RPMI8226 (cell line): ENCODE data around the gene PGS1.

Experiments
- DNase-seq: peaks from one replicate; pipeline ENCODE4 v3.0.0-alpha.2; 2015

PGS1 gene

GRCh38 chr17:78347453-78347852 is 31.0 kb upstream of the PGS1 start:
- DNase-seq = no peak

- no peak for DNase-seq
Observed at GRCh38 chr17:78348055-78348770, 30.2 kb upstream of the PGS1 start.

DNA sequence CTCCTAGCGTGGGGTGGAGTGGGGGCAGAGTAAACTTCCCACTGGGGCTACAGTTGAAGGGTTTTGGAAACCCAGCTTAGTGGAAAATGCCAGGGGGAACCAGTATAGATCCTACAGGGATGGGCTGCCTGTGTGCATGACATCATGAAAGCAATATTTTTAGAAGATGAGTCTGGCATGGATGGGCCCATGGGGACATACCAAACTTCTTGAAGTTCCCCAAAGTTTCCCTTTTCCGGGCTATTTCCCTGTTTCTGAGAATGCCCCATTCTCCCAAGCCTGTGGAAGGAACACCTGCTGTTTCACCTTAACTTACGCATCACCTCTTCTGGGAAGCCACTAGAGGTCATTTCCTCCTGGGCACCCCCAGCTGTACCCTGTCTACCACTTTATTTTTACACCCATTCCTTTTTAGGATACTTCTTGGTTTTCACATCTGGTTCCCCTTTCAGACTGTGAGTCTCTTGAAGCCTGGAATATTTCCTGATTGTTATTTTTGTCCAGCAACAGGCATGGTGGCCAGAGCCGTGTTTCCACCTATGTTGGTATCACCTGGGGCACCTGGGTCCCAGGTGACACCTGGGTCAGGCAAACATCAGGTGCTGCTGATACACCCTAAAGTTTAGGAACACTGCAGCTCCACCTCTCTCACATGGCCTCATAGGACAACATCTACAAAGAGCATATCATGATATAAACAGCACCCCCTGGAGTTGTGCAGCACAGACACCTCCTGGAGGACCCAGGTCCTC is 28.4 kb upstream of the PGS1 start:
- DNase-seq = peak; percentile 75

DNA sequence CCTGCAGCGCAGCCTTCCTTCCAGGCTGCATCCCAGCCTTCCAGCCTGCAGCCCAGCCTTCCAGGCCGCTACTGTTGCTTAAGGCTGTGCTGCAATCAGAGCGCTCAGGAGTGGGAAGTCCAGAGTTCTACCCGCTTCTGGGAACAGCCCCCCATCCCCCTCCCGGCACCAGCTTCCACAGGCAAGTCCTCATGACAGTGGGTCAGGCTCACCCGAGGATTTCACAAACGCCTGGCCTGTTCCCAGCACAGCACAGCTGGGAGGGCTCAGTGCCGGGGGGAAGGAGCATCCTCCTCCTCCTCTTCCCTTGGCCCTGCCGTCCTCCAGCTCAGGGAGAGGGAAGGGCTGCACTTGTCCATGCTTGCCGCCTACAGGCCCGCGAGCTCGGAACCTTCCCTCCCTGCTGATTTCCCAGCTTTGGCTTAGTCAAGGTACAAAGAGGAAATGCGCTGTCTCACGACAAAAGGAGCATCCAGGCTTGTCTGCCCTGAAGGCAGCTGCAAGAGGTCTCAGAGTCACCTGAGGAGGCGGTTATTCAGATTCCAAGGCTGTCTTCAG is 26.9 kb upstream of the PGS1 start:
- no peak for DNase-seq

- DNase-seq = no peak
Observed at GRCh38 chr17:78353834-78354233, 24.6 kb upstream of the PGS1 start.

DNA sequence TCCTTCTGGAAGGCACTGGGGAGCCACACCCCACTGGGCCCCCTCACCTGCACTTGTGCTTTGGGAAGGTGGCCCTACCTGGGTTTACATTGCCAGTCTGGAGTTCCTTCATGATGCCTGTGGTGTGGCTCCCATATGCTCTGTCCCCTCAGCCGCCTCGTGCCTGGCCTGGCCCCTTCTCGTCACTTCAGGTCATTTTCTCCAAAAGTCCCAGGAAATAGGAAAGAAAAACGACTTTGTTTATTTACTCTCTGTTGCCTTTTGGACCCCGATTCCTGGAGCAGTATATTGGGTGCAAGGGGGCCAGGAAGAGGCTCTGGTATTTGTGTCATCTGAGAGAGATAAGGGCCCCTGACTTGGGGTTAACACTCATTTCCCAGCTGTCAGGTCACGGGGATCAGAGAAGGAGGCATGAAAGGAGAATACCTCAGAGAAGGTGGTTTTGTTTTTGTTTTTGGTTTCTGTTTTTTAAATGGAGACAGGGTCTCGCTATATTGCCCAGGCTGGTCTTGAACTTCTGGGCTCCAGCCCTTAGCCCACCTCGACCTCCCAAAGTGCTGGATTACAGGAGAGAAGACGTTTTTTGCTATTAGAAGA is 23.3 kb upstream of the PGS1 start:
- no peak for DNase-seq

- no peak for DNase-seq
Observed at GRCh38 chr17:78355701-78356100, 22.7 kb upstream of the PGS1 start.

DNA sequence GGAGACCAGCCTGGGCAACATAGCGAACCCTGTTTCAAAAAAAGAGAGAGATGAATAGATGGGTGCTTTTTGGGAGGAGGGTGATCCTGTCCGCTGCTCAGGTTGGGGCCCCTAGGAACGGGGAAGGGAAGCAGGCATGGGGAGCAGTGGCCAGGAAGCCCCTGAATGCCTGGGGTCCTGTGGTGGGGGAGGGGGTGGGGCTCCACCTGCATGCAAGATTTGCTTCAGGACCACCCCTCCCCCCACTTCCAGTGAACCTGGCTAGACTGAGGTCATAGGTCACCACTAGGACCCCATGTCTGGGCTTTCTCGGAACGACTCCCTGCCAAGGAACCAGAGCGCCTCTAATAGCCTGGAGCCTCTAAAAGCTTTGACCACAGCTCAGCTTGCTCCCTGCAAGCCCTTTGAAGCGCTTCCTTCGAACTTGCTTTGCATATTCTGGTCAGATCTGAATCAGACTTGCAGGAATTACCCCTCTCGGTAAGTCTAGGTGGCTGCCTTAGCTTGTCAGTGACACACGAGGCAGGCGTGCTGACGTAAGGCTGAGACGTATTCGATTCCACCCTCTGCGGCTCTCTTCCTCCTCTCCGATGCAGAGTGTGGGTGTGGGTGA is 22.2 kb upstream of the PGS1 start:
- DNase-seq = peak; percentile 93

DNA sequence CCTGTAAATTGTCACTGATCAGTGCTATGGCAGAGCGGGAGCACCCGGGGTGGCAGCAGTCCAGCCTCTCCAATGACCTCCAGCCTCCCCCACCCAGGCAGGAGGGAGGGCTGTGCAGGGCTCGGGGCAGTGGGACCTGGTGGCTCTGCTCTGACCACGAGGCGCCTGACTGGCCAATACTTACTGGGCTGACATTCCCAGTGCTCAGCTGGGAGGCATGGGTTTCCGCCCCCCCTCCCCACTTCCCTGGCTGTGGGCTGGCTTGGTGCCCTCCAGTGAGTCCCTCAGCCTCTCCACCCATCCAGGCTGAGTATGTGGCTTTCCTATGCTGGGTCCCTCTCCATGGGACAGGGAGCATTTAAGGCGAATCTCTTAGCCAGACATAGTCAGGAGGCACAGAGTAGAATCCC is 21.3 kb upstream of the PGS1 start:
- DNase-seq = no peak

DNA sequence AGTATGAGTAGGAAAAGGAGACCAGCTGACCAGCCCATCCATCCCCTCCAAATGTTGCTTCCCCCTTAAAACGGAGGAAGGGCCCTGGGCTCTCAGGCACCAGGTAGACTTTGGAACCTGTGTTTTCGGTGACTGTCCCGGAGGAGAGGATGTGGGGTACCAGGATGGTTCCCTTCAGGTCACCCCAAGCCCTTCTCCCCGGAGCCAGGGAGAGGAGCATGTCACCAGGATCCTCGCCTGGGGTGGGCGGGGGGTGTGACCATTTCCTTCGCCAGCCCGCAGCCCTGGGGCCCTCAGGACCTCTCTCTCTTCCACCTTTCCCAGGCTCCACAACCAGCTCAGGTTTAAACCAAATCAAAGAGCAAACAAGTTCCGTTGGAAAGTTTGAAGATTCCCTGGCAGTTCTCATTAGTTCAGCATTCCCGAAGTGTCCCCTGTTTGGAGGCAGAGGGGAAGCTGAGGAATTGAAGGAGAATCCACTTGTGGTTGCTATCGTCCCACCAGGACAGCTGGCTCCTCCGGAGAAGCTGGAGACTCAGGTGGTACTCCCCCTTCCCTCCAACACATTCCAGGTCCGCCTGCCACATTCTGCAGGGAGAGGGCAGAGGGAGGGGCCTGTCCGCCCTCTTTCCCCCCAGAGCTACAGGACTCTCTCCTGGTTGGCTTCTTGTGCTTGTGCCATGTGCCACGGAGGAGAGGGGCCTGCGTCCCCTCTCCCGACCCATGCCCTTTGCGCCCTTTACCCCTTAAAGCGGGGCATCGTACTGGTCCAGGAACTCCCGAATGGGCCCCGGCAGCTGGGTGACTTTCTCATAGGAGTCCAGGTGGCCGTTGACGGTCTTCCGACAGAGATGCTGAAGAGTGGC is 20.5 kb upstream of the PGS1 start:
- DNase-seq = no peak

GRCh38 chr17:78358538-78359320 is 19.7 kb upstream of the PGS1 start:
- DNase-seq = no peak

DNA sequence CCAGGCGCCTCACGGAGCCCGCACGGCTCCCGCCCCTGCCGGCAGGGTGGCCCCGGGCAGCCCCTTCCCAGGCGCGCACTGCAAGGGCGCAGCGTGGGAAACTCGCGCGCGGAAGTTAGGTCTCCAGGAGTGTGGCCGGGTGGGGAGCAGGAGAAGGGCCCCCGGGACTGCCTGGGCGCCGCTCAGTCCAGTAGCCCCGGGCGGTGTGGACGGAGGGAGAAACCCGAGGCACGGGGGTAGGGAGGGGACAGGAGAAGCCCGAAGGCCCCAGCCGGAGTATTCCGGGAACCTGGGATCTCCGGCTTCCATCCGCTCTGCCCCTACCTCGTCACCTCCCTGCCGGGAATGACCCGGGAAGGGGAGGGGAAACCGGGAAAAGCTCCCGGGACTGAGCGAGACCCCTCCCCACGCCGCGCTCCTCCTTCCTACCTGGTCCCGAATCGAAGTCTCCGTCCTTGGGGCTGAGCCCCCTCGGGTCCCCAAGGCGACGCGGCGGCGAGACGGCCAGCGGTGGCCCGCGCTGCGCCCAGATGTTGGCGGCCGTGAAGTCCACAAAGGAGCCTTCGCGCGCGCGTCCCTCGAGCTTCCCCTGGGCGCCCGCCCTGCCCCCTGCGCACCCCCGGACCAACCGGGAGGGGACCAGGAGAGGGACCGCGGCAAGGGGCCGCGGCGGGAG is 19.0 kb upstream of the PGS1 start:
- no peak for DNase-seq

- peak; percentile 95 for DNase-seq
Observed at GRCh38 chr17:78359997-78360370, 18.5 kb upstream of the PGS1 start, which contains the start of gene SOCS3. TSS of gene SOCS3 (minus strand) at chr17:78360077. CDS start at chr17:78359095, 982 bp downstream.

- peak; percentile 94 for DNase-seq
Observed at GRCh38 chr17:78360371-78361224, 17.9 kb upstream of the PGS1 start.

- DNase-seq = no peak
Observed at GRCh38 chr17:78361225-78361701, 17.2 kb upstream of the PGS1 start.

- no peak for DNase-seq
Observed at GRCh38 chr17:78362232-78362631, 16.2 kb upstream of the PGS1 start.

DNA sequence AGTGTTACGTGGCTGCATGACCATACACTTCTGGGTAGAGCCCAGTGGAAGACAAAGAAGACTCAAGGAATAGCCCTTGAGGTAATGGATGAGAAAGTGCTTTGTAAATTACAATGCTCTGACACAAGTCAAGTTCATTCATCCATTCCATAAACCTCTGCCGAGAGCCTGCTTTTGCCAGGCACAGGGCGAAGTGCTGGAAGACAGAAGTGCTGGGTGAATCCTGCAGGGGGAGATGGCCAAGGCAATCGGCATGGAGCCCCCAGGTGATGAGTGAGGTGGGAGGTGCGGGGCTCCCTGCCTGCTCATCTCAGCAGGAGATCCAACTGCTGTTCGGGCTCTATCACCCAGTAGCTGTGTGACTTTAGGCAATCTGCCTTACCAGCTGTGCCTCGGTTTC is 15.8 kb upstream of the PGS1 start:
- DNase-seq = no peak

GRCh38 chr17:78364436-78365281 is 13.8 kb upstream of the PGS1 start:
- DNase-seq = no peak
